Measurements from ENCODE around the gene LAMA2.
"Not testable (repeated sequence)": the region's sequence is repeated elsewhere in the genome, so short reads cannot be mapped to it uniquely, and the experiment has no call there.

Gene LAMA2

DNA sequence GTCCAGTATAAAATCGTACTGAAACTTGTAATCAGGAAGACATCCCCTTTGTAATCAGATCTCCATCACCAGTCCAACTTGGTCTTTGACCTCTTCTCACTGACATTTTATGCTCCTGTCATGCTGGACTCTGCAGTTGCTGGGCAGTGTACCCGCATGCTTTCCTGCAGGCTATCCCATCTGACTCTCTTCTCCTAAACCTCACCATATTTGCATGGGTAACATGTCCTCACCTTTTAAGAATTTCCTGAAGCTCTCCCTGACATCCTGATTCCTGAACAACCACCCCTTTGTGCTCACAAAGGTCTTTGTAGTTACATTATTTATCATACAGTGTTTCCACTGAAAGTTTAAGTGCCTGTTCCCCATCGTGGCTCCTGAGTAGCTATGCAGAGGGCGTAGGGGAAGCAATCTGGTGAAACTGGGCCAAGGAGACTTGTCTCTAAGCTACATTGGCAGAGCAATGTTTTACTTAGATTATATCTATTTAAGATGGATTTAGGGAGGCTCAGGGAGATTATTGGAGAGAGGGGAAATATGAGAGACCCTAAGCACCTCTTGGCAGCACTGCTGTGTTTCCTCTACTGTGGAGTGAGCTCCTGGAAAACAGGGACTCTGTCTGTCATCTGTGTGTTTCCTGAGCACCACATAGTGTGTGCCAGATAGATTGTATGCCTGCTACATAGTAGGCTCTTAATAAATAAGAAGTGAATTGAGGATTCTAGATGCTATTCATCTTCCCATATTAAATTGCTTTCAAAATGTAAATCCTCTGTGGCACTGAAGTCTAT lies 124.0 kb downstream of the LAMA2 start:
- DNase-seq (ENCODE audit: low read depth in 2 of 2): no peak

DNA sequence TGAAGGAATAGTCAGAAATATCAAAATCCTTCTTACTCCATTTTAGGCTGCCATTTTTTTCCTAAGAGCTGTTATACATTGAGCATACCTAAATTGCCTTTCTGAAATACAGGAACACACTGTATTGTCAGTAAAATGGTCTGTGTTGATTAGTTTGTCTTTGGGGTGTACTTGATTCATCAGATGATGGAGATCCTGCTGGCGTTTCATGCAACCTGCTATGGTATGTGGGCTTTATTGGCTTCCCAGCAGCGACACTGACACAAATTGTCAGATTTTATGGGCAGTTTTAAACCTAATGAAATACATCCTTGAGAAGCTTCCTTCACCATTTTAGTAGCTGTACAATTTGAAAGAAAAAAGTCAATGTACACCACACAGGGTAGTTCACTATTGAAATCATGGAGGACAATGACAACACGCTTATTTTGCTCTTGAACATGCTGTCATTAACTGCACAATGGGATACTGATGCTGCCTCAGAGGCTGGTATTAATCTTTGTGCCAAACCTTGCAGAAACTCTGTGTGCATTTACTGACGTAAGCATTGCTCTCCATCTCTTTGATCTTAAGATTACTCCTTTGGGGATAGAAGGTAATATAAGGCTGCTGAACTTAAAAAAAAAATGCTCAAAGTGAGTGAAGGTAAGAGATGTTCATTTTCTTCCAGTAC lies 124.9 kb downstream of the LAMA2 start:
- no peak for DNase-seq (ENCODE audit: low read depth in 2 of 2)

DNA sequence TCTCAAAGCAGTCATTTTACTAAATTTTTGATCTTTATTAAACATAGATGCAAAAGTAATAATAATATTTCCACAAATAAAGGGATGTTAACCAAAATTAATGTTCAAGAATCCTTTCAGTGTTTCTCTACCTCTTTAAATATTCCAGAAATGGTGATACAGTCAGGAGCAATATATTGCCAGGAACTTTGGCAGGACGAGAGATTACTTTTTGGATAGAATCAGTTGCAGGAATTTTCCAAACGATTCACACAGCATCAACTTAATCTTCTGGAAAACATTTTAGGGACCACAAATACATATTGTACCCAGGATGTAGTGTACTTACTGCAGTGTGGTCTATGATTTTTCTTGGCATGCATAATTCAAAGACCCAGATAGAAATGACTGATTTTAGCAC lies 125.7 kb downstream of the LAMA2 start:
- DNase-seq (ENCODE audit: low read depth in 2 of 2): no peak

DNA sequence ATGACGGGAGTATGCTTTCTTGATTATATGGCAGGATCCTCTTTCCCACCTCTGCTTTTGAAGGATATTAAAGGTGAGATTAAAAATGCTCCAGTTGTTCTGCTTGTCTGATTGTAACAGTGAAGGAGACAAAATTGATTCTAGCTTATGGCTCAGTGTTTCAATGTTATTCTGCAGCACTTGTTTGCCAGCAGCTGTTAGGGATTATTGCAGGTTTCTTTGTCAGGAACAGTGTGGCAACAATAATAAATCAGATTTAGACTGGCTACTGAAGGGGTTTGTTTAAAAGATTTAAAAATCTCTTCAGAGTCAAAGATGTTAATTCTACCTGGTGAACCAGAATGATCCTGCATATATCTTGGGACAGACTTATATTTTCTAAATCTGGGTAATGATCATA lies 126.9 kb downstream of the LAMA2 start:
- no peak for DNase-seq (ENCODE audit: low read depth in 2 of 2)

DNA sequence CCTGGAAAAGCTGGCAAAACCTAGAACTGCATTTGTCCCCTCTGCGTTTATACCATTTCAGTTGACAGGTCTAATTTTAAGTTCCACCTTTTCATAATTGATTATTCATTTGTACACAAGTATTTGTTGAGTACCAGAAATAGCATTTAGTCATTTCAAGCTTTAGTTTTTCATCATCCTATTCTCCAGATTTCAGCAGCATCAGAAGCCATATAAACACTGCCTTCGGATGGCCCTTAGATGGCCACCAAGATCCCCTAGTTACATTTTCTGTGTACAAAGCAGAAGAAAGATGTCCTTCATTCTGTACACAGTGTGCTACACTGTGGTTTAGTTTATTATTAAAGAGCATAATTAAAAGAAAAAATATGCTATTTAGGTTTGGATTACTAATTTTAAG lies 131.4 kb downstream of the LAMA2 start:
- DNase-seq (ENCODE audit: low read depth in 2 of 2): no peak

DNA sequence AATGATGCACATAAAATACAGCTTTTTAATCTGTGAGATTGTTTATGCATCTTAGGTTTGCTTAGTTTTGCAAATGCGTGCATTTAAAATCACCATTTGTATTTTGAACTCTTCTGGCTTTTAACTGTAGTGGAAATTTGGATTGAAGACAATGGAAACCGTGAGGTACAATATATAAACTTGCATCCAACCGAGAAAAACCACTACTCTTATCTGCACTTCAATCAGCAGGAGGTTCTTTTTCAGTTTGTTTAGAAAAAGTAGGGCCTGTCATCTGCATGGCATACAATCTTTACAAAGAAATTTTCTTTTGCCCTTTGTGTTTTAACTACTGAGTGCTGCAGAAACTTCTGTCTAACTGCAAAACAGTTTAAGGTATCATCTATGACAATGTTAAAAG lies 132.8 kb downstream of the LAMA2 start:
- DNase-seq (ENCODE audit: low read depth in 2 of 2): no peak

DNA sequence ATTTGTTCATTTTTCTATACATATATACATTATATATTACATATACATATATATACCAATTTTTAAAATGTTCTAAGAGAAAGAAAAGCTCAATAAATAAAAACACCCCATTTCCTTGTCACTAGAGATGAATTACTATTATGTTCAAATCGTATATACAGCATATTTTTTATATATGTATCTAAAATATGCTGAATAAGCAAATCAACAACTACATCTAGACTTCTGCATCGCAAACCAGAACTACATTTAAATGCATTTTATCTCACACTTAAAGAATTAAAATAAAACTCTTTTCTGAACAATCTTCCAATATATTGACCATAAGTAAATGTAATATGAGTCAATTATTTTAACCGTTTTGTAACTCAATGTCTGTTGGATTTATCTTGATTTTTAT lies 133.9 kb downstream of the LAMA2 start:
- no peak for DNase-seq (ENCODE audit: low read depth in 2 of 2)

DNA sequence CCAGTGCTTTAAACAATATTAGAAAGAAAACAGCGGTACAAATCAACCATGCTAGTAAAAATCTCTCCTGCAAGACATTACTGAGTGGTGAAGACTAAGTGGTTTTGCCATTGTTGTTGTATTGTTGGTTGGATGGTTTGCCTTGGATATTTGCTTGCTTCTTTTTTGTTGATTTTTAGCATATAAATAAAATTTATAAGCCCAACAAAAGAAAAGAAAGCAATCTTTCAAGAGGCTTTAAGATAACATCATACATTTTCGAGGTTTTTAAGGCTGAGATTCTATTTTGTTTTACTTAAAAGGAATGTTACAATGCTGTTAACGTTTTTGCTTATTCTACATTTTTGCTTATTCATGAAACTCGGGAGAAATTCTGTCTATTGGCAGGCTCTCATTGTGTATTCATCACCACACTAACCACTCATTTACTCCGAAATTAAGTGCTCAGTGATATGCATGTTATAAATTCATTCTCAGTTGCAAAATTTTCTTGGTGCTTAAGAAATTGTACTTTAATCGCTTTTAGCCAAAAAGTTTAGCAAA lies 139.1 kb downstream of the LAMA2 start:
- no peak for DNase-seq (ENCODE audit: low read depth in 2 of 2)

DNA sequence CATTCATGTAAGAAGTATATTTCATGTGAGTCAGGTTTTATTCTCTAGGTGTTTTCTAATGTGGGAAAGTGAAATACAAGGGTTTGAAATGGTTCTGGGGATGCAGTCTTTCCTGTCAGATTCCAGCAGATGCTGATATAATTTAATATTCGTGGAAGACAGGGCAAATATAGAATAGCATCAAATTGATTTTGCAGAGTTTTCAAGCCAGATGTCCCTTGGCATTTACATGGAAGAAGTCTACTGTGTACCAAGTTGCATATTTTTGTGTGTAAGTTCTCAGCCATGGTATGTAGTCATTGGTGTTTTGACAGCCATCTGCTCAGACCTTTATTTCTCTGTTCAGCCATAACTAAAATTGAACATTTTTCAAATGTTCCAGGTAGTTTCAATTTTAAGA lies 143.7 kb downstream of the LAMA2 start:
- no peak for DNase-seq (ENCODE audit: low read depth in 2 of 2)

DNA sequence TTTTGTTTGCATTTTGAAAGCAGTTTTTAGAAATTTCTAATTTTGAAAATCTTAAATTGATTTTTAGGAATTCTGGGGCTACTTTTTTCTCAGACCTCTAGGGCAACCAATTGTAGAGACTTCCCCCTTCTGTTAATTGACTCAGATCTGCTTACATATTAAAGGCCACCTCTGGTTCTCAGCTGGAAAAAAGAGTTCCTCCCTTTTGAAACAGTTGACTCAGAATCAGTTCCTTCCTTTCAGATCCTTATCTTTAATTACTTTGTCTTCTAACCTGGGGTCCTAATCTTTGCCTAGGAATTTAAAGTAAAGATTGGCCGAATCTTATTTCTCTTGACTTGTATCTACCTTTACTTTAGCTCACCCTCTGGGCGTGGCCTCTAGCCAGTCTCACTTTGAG lies 146.8 kb downstream of the LAMA2 start:
- no peak for DNase-seq (ENCODE audit: low read depth in 2 of 2)

DNA sequence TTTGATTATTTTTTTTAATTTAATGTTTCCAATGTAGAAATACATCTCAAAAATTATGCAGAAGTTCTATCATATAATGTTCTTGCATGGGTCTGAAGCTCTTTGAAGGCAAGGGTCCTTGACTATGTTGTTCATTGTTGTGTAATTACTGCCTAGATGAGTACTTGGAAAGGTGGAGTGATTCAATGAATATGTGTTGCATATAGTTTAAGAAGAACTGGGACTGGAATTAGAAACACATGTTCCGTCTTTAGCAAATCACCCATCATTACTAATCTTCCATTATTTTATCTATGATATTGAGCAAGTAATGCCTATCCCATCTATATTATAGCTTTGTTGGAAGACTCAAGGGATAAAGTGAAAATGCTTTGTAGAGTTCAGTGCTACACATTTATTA lies 147.3 kb downstream of the LAMA2 start:
- DNase-seq (ENCODE audit: low read depth in 2 of 2): no peak

DNA sequence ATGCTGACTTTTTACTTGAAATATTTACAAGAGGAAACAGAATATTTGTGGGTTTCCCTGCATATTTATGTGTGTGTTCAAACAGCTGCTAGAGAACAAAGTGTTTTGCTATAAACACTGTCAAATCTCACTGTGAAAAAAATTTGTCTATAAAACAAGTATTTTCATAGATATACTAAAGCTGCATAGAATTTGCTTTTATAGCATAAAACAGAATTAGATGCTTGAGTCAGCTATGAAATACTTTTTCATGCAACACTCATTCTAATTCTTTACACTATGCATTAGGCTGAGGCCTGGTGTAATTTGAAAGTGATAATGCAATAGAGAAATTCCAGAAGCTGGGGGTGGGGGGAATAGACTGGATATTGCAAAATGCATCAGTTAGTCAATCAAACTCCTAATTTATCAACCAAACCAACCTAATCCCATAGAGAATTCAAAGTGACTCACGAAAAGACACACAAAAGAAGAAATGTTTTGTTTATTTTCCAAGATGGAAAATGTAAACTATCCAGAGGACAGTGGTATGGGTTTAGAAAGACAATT lies 148.2 kb downstream of the LAMA2 start:
- no peak for DNase-seq (ENCODE audit: low read depth in 2 of 2)

DNA sequence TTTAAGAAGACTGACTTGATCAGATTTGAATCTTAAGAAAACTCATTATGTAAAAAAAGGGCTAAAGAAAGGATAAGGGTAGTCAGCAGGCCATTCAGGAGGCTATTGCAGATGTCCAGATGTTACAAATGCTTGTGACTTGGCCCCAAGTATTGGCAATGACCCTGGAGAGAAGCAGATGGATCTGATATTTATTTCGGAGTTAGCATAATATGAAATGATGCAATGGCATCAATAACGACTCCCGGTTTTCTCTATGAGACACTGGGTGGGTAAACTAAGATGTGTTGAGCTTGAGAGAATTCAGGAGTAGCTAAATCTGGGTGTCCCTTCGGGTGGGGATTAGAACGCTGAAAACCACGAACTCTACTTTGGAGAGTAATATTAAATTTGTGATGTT lies 149.7 kb downstream of the LAMA2 start:
- DNase-seq (ENCODE audit: low read depth in 2 of 2): no peak

DNA sequence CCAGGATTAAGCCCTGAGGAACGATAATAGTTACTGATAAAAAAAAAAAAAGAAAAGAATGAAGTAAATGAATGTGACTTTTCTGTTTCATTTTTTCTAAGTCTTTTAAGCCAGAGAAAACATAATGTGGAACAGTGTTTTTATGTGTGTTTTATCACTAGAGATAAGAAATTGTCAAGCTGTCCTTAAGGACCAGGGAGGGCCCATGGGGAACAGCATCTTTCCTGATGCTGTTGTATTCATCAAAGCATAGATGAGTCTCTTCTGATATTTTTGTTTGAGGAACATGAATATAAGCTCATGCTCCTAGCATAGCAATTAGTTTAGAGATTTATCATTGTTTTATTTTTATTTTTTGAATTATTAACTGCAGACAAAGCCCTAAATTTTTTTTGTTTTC lies 150.2 kb downstream of the LAMA2 start:
- DNase-seq (ENCODE audit: low read depth in 2 of 2): no peak

DNA sequence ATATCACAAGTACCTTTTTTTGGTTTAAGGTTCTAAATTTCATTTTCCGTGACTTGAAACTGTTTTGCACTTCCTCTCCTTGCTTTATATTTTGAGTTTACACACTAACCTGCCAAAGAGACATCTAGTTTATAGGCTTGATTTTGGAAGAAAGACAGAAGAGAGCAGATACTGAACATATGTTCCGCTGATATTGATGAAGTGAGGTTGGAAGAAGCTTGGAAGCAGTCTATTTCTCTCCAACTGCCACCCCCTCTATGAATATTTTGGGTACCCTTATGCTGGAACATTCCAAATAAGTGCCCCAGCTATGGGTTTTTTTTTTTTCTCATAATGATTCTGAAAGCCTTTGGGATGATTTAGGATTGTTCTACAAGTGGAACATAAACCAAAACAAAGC lies 150.6 kb downstream of the LAMA2 start:
- no peak for DNase-seq (ENCODE audit: low read depth in 2 of 2)

DNA sequence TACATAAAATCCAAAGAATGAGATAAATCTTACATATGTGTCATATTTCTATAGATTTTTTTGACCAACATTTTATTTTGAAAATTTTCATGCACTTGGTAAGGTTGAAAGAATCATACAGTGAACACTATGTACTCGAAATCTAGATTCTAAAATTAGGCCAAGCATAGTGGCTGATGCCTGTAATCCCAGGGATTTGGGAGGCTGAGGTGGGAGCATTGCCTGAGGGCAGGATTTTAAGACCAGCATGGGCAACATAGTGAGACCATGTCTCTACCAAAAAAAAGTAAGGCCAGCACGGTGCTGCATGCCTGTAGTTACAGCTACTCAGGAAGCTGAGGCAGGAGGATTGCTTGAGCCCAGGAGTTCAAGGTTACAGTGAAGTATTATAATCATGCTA lies 158.6 kb downstream of the LAMA2 start:
- DNase-seq (ENCODE audit: low read depth in 2 of 2): no peak

DNA sequence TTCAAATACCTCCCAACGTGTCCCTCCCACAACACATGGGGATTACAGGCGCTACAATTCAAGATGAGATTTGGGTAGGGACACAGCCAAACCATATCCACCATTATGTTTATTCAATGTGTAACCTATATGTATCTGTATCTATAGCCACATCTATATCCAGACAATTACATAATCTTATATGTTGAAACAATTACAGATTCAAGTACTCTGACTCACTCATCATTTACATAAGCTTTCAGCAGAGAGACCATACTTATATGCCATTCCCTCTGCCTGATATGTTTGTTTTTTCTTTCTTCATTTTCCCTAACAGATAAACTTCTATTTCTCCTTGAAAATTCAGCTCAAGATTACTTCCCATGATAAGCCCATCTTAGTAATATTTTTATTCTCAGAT lies 163.6 kb downstream of the LAMA2 start:
- no peak for DNase-seq (ENCODE audit: low read depth in 2 of 2)

DNA sequence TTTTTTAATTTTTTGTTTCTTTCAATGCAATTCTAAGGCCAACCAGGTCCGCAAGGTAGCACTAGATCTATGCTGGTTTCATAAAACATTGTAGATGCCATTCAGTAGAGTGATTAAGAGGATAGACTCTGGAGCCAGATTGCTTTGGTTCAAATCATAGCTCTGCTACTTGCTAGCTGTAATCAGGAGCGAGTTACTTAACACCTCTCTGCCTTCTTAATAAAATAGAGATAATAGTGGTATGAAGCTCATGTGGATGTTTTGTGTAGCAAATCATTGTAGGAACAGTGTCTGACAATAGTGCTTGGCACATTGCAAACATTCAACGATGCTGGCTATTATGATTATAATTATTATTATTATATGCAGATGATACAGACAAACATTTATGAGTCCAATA lies 164.9 kb downstream of the LAMA2 start:
- DNase-seq (ENCODE audit: low read depth in 2 of 2): no peak

DNA sequence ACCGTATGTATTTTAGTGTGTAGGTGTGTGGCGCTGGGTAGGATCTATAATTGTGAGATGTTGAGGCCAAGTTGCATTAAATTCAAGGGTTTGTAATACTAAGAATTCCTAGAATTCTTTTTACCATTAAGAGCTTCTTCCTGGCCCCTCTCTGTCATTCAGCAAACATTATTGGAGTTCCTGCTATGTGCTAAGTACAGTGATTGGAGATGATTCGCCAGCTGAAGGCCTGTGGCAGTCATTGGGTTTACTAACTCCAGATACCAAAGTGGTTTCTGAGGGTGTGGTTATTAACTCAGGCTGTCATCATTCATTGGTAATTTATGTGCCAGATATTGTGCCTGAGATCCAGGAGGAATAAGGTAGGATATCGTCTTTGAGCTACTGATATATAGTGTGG lies 167.1 kb downstream of the LAMA2 start:
- no peak for DNase-seq (ENCODE audit: low read depth in 2 of 2)

DNA sequence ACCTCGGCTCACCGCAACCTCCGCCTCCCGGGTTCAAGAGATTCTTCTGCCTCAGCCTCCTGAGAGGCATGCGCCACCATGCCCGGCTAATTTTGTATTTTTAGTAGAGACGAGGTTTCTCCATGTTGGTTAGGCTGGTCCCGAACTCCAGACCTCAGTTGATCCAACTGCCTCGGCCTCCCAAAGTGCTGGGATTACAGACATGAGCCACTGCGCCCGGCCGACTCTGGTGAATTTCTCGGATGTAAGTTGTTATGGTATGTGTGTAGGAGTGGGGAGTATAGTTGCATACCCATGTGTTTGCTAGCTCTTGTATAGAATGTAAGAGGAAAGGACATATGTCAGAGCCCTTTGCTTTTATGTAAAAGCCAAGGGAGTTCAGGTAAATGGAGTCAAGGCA lies 170.2 kb downstream of the LAMA2 start:
- not testable (repeated sequence) for DNase-seq (ENCODE audit: low read depth in 2 of 2)

DNA sequence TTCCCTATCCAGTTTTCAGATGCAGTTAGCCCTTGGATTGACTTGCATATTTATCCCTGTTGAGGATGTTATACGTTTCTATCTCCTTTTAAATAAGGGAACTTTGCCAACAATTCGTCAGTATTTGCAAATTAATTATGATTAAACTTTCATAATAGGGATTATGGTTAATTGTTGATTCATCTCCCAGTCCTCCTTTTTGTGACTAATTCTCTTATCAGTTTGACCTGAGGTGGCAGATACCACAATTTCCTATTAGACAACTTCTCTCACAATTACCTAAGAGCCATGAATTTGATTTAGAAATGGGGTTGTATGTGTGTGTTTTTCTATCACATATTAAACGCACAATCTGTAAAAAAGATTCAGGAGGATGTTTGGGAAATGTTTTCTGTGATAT lies 172.9 kb downstream of the LAMA2 start:
- no peak for DNase-seq (ENCODE audit: low read depth in 2 of 2)

DNA sequence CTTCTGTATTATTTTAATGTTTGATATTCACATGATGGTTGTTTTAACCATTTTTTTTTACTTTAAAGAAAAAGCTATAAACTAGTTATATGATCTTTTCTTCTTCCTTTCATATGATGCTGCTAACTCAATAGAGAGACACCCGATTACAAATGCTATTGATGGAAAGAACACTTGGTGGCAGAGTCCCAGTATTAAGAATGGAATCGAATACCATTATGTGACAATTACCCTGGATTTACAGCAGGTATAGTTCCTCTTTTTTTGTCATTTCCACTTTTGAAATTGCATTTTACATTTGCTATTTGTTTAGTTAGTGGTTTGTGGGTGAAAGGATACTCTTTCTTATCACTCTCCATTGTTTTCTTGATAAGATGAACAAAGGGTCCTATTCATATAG lies 176.7 kb downstream of the LAMA2 start:
- DNase-seq (ENCODE audit: low read depth in 2 of 2): no peak

DNA sequence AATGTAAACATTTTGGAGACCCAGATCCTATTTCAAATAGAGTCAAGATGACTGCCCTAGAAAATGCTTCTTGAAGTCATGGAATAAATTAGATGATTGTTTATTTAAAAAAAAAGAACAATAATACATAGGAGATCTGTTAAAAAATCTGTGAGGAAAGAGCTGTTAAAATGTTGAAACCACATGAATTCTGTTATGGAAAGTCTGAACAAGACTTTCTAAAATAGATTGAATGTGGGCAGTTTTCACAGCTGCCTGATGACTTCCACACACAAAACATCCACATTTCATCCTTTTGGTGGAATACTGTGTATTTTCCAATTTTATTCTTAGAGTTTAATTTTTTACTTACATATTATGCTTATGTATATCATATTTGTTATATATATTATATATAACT lies 186.1 kb downstream of the LAMA2 start:
- no peak for DNase-seq (ENCODE audit: low read depth in 2 of 2)

Measured in stimulated activated CD4-positive, alpha-beta T cell treated with anti-CD3 and anti-CD28 coated beads, Interleukin-1b, Interleukin-23, amount 100 ng/mL, for 4 hours (primary cell).